Mucosa of stomach (tissue), 1 donor: ENCODE data around the gene NOTUM.

Experiments used
- H3K27me3 ChIP-seq: one replicate; pipeline ENCODE4 v1.7.0; 2013; ENCODE audit warnings: mild to moderate bottlenecking, low read length; ENCODE audit not compliant: control insufficient read depth, insufficient read depth
- H3K36me3 ChIP-seq: one replicate; pipeline ENCODE4 v1.7.0; 2013; ENCODE audit warnings: low read length; ENCODE audit not compliant: control insufficient read depth, insufficient read depth
- H3K4me1 ChIP-seq: one replicate; pipeline ENCODE4 v1.7.0; 2013; ENCODE audit warnings: mild to moderate bottlenecking, low read length; ENCODE audit not compliant: control insufficient read depth, insufficient read depth
- H3K4me3 ChIP-seq: one replicate; pipeline ENCODE4 v1.7.0; 2013; ENCODE audit warnings: low read length
- H3K9ac ChIP-seq: one replicate; pipeline ENCODE4 v1.7.0; 2013; ENCODE audit warnings: mild to moderate bottlenecking, low read length, moderate library complexity
- H3K9me3 ChIP-seq: one replicate; pipeline ENCODE4 v1.7.0; 2013; ENCODE audit warnings: mild to moderate bottlenecking, low read length, moderate library complexity; ENCODE audit not compliant: control insufficient read depth
- donor health status: Pancreatic carcinoma.

NOTUM gene

DNA sequence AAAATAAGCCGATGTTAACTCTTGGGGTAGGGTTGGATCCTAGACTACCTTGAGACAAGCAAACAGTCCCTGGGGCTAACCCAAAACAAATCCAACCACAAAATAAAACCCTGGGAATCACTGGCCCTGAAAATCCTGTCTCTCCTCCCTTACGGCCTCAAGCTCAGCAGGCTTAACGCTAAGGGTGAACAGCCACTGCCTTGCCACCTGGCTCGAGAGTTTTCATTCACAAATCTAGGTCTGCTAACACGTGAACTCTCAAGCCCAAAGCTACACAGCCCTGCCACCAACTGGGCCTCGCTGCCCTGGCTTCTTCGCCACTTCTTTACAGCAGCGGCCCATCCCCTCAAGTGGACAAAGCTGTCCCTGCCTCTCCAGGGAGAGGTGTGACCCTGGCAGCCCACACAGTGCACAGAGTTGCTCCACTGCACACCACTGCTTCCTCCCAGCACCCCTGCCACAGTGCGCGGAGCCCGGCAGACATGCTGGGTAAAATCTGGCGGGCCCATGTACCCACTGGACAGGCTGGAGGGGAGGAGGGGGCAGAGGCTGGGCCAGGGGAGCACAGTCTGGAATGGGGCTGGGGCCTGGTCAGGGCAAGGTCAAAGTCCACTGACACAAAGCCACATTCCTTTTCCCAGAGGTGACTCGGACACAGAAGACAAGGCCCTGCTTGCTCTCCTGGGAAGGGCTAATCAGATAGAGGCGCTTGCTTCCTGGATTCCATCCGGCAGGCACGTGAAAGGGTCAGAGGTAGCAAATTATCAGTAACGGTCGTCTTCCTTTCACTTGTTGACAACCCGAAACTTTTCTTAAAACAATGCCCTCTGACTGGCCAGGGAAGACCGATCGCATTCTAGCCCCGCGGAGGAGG is 50.8 kb downstream of the NOTUM start:
- Histone ChIP-seq H3K36me3 (peaks cover 22% of the 10 kb centered on the region), H3K27me3 (no peaks in the 10 kb centered on the region), H3K4me1 (peaks cover 33% of the 10 kb centered on the region)

GRCh38 chr17:81909231-81909630 is 51.8 kb downstream of the NOTUM start:
- Histone ChIP-seq H3K4me1 (peaks cover 33% of the 10 kb centered on the region), H3K4me3 (no peak overlapping the region), H3K36me3 (peaks cover 13% of the 10 kb centered on the region), H3K27me3 (no peaks in the 10 kb centered on the region), H3K9ac (no peak overlapping the region), H3K9me3 (no peaks in the 10 kb centered on the region)

More for the DNA sequence above, 50.8 kb downstream of the NOTUM start:
- Histone ChIP-seq H3K4me3 (peak overlapping the region; percentile 55), H3K9me3 (no peaks in the 10 kb centered on the region), H3K9ac (peak overlapping the region; percentile 67)

GRCh38 chr17:81908793-81909192 is 52.2 kb downstream of the NOTUM start:
- H3K4me3 ChIP-seq = no peak overlapping the region
- H3K27me3 ChIP-seq = no peaks in the 10 kb centered on the region
- H3K9ac ChIP-seq = no peak overlapping the region
- H3K4me1 ChIP-seq = peaks cover 33% of the 10 kb centered on the region
- peaks cover 9% of the 10 kb centered on the region for H3K36me3 ChIP-seq
- no peaks in the 10 kb centered on the region for H3K9me3 ChIP-seq

GRCh38 chr17:81907219-81908145 is 53.5 kb downstream of the NOTUM start:
- Histone ChIP-seq H3K9ac (no peak overlapping the region), H3K4me1 (peaks cover 36% of the 10 kb centered on the region), H3K9me3 (no peaks in the 10 kb centered on the region), H3K27me3 (peaks cover 4% of the 10 kb centered on the region), H3K4me3 (no peak overlapping the region), H3K36me3 (peaks cover 3% of the 10 kb centered on the region)

GRCh38 chr17:81906476-81907218 is 54.3 kb downstream of the NOTUM start:
- H3K9me3 ChIP-seq = no peaks in the 10 kb centered on the region
- H3K27me3 ChIP-seq = peaks cover 7% of the 10 kb centered on the region
- H3K4me3 ChIP-seq = no peak overlapping the region
- H3K9ac ChIP-seq = no peak overlapping the region
- peaks cover 32% of the 10 kb centered on the region for H3K4me1 ChIP-seq
- peaks cover 3% of the 10 kb centered on the region for H3K36me3 ChIP-seq

DNA sequence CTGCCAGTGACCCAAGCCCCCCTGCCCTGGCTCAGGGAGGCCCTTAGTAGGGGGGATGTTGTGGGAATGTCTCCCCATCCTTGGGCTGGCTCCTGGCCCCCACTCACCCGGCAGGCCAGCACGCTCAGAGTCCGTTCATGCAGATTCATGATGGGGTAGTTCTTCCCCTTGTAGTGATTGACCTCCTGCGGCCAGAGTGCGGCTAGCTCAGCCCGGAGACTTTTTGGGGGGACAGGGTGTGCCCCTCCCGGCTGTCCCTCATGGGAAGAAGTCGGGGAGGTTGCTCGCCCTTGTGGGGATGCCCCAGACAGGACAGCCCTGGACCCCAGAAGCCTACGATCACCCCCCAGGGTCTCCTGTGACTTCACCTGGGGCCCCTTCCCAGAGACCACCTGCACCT is 55.0 kb downstream of the NOTUM start:
- H3K9me3 ChIP-seq = no peaks in the 10 kb centered on the region
- H3K4me1 ChIP-seq = peaks cover 33% of the 10 kb centered on the region
- peaks cover 3% of the 10 kb centered on the region for H3K36me3 ChIP-seq

GRCh38 chr17:81905424-81905875 is 55.5 kb downstream of the NOTUM start:
- H3K27me3 ChIP-seq = peaks cover 10% of the 10 kb centered on the region
- H3K9ac ChIP-seq = no peak overlapping the region
- no peak overlapping the region for H3K4me3 ChIP-seq
- H3K4me1 ChIP-seq = peaks cover 29% of the 10 kb centered on the region
- H3K36me3 ChIP-seq = peaks cover 3% of the 10 kb centered on the region
- no peaks in the 10 kb centered on the region for H3K9me3 ChIP-seq

More for the DNA sequence above, 55.0 kb downstream of the NOTUM start:
- no peak overlapping the region for H3K4me3 ChIP-seq
- no peak overlapping the region for H3K9ac ChIP-seq
- peaks cover 10% of the 10 kb centered on the region for H3K27me3 ChIP-seq

- Histone ChIP-seq H3K9ac (no peak overlapping the region), H3K4me3 (no peak overlapping the region), H3K4me1 (peaks cover 23% of the 10 kb centered on the region), H3K27me3 (peaks cover 10% of the 10 kb centered on the region), H3K36me3 (peaks cover 3% of the 10 kb centered on the region), H3K9me3 (no peaks in the 10 kb centered on the region)
Measured at GRCh38 chr17:81904600-81905423, 56.2 kb downstream of the NOTUM start.

DNA sequence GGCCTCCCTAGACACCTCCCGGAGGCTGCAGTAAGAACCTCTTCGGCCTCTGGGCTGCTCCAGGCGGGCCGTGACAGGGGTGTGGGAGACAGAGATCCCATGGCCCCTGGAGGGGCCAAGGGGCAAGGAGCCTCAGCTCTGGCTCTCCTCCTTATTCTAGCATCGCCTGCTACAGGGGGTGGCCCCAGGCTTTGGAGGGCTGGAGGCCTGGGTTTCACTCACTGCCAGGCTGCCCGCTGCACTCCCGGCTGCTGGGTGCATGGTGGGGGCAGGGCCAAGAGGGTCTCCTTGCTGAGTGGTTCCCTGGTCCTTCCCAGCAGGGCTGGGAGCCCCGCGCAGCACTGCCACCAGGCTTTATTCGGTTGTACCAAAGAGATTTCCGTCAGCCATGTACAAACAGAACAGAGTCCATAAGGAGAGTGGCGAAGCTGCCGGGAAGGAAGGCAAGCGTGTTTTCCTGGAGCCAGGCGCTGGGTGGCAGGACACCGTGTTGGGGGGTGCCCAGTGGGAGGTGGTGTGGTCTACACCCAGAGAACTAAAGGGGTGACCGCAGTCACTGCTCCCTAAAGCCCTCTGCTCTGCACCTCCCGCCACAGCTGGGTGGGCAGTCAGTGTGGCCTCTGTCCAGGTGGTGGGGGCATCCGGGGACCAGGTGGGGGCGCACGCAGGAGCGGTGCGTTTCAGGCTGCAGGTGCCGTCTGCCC is 56.9 kb downstream of the NOTUM start:
- H3K9ac ChIP-seq = no peak overlapping the region
- peaks cover 10% of the 10 kb centered on the region for H3K27me3 ChIP-seq
- H3K36me3 ChIP-seq = peaks cover 3% of the 10 kb centered on the region
- no peaks in the 10 kb centered on the region for H3K9me3 ChIP-seq
- H3K4me3 ChIP-seq = no peak overlapping the region
- peaks cover 16% of the 10 kb centered on the region for H3K4me1 ChIP-seq

DNA sequence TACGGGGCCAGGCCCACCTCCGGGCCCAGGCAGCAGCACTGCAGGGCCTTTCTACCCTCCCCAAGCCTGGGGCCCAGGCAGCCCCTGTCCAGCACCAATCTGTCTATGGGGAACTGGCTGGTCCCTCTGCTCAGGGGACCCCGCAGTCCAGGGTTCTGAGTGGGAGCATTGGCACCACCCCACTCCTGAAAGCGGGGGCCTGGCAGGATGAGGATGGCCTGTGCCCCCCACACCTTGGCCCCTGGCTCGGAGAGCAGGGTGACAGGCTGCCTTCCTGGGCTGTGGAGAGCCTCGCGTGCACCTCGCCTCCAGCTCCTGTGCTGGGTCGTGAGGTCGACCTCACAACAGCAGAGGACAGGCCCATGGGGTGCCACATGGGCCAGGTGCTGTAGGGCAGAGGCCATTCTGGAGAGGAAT is 57.6 kb downstream of the NOTUM start:
- Histone ChIP-seq H3K27me3 (peaks cover 10% of the 10 kb centered on the region), H3K36me3 (peaks cover 3% of the 10 kb centered on the region), H3K4me3 (no peak overlapping the region), H3K4me1 (peaks cover 16% of the 10 kb centered on the region), H3K9ac (no peak overlapping the region), H3K9me3 (no peaks in the 10 kb centered on the region)
